Measurements from ENCODE around the gene TBX15. TPM values are rescaled to one million over a fixed set of nuclear protein-coding genes. Genes with fewer than 3 reads are reported as not detected.

TBX15 gene
- total and polyA plus RNA-seq, 9 of the 15 experiments (the other 6 are each of a cell fraction or from before 2014, with no cell fraction given), result 0.03 to 3.4 (median 2.3) TPM

DNA sequence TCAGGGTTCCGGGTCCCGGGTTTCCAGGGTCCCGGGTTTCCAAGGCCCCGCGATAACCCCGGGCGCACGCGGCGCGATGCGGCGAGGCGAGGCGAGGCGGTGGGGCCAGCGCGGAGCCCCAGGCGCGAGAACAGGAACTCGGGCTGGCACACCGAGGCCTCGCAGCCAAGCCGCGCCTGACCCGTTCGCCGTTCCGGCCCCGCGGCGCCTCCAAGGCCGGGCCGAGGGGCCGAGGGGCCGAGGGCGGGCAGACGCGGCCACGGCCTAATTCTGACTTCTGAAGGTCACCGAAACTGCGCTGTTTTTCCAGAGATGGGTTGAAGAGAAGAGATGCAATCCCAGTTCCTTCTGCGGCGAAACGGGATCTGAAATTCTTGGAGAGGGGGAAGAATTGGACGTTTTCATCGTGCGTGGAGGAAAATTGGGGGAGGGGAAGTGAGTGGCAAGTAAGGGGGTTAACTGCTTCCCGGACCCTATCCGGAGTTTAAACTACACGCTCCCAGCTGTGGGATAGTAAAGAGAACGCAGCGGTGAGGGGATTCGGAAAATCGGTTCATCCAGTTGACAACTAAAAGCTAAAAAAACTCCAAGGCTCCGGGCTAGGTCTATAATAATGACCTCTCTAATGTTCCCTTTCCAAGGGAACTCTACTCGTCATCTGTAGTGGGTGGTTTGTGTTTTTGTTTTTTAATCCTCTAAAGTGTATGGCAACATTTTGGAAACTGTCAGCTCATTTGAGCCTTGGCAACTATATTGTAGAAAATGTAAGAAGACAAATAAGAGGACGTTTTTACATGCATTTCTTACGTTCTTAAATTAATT is 8.2 kb downstream of the TBX15 start:
- no peak overlapping the region for H3K27ac ChIP-seq (ENCODE audit: extremely low read depth, low read depth, low read length)
- H3K36me3 ChIP-seq (ENCODE audit: control insufficient read depth, insufficient read depth, low read length), result no peaks in the 10 kb centered on the region
- no peak overlapping the region for H2AFZ ChIP-seq (ENCODE audit: low read depth, low read length)
- ATAC-seq, result peak; percentile 25; the same call in 2 of the 3 replicates
- no peak overlapping the region for H3K9ac ChIP-seq (ENCODE audit: insufficient read depth in 1 of 2, low read depth in 2 of 2, low read length in 2 of 2)
- no peaks in the 10 kb centered on the region for H3K79me2 ChIP-seq (ENCODE audit: control insufficient read depth, insufficient read depth, low read length)
- BruUV-seq (replicated peaks), result no TSS peak
- H3K4me2 ChIP-seq (ENCODE audit: insufficient read depth, low read length), result no peak overlapping the region
- no peak for DNase-seq (ENCODE audit: extremely low read depth in 1 of 4, low spot score in 3 of 4)
- peaks cover 0 to 14% of the 10 kb centered on the region in 2 experiments; a peak in 2 of 5 replicates for H3K4me1 ChIP-seq (replicated peaks in 1 of 2; ENCODE audit: control insufficient read depth in 2 of 2, insufficient read depth in 2 of 2, low read length in 2 of 2)
- H3K27me3 ChIP-seq (ENCODE audit: control insufficient read depth in 2 of 2, insufficient read depth in 2 of 2, low read length in 2 of 2), result peaks cover 0 to 31% of the 10 kb centered on the region in 2 experiments; a peak in 2 of 5 replicates
- H4K20me1 ChIP-seq (replicated peaks; ENCODE audit: control insufficient read depth, insufficient read depth, low read length), result no peaks in the 10 kb centered on the region
- intact Hi-C loops (cut with micrococcal nuclease) (no loop called here), in situ Hi-C loops (cut with MboI) (no loop called here)
- no peak for FAIRE-seq
- no peaks in the 10 kb centered on the region for H3K9me1 ChIP-seq (ENCODE audit: control insufficient read depth, insufficient read depth, low read length)
- ChIA-PET POLR2A (interaction anchor here (0.6 kb wide), 1 partner anchor 8 kb away, joined by 3 read pairs; no protein-coding TSS in a partner anchor), CTCF (ENCODE audit: low intra/inter-chr PET ratio) (no interaction called here)
- H3K4me3 ChIP-seq, result no peak overlapping the region
- no peak for TF ChIP-seq TFAM (CRISPR knock-in tag; conservative IDR thresholded peaks at IDR 0.05)
- 0 out of 2 replicates have a peak, but pooled peaks have one; percentile 23 for TF ChIP-seq SMAD4 (CRISPR knock-in tag; conservative IDR thresholded peaks at IDR 0.05)
- no peak for TF ChIP-seq ZSCAN29 (IDR thresholded peaks at IDR 0.05)
- 0 out of 2 replicates have a peak, but pooled peaks have one; percentile 28 for TF ChIP-seq RBFOX2 (IDR thresholded peaks at IDR 0.05; ENCODE audit: low read depth, low read length)
- peak; percentile 33; the same call in 1 of the 2 replicates for TF ChIP-seq L3MBTL2 (IDR thresholded peaks at IDR 0.05)
- TF ChIP-seq FOXJ3 (CRISPR knock-in tag; IDR thresholded peaks at IDR 0.05), result no peak
- 28% methylated on average over 54 of the region's 59 CpGs for WGBS (ENCODE audit: insufficient coverage, low coverage, missing lambda C conversion rate)
- H3K9me3 ChIP-seq (replicated peaks; ENCODE audit: control insufficient read depth, insufficient read depth, low read depth, low read length), result no peaks in the 10 kb centered on the region
